Neural cell (in vitro differentiated cells): ENCODE data around the gene UBAC2.

Experiments
- CTCF ChIP-seq: fragments of 450-650 bp; IDR thresholded peaks from 2 replicates; pipeline ENCODE4 v1.5.1; 2014; ENCODE audit warnings: antibody characterized with exemption, mild to moderate bottlenecking, moderate library complexity; ENCODE audit not compliant: poor library complexity, severe bottlenecking
- EP300 ChIP-seq: fragments of 450-650 bp; conservative IDR thresholded peaks from 2 replicates; pipeline ENCODE4 v1.6.1; 2014; ENCODE audit warnings: antibody characterized with exemption, mild to moderate bottlenecking, moderate library complexity; ENCODE audit not compliant: poor library complexity, severe bottlenecking
- EZH2 ChIP-seq: fragments of 200-600, 300-800 bp; shearing (Covaris generic), sonication (generic); IDR thresholded peaks from 2 replicates; pipeline ENCODE4 v1.6.1; 2014; ENCODE audit warnings: antibody characterized with exemption, low read length, borderline replicate concordance, mild to moderate bottlenecking; ENCODE audit not compliant: insufficient read depth, poor library complexity, severe bottlenecking
- MXI1 ChIP-seq: fragments of 450-650 bp; conservative IDR thresholded peaks from 2 replicates; pipeline ENCODE4 v1.6.1; 2014; ENCODE audit warnings: antibody characterized with exemption, mild to moderate bottlenecking; ENCODE audit not compliant: poor library complexity, severe bottlenecking
- POLR2AphosphoS5 ChIP-seq: IDR thresholded peaks from 2 replicates; pipeline ENCODE4 v1.6.1; 2012
- RAD21 ChIP-seq: fragments of 450-650 bp; conservative IDR thresholded peaks from 2 replicates; pipeline ENCODE4 v1.6.1; 2014; ENCODE audit warnings: antibody characterized with exemption, mild to moderate bottlenecking, moderate library complexity
- REST ChIP-seq: IDR thresholded peaks from 2 replicates; pipeline ENCODE4 v1.6.1; 2012; ENCODE audit warnings: borderline replicate concordance
- SMC3 ChIP-seq: fragments of 450-650 bp; conservative IDR thresholded peaks from 2 replicates; pipeline ENCODE4 v1.6.1; 2014; ENCODE audit warnings: antibody characterized with exemption, mild to moderate bottlenecking, moderate library complexity; ENCODE audit not compliant: poor library complexity

DNA sequence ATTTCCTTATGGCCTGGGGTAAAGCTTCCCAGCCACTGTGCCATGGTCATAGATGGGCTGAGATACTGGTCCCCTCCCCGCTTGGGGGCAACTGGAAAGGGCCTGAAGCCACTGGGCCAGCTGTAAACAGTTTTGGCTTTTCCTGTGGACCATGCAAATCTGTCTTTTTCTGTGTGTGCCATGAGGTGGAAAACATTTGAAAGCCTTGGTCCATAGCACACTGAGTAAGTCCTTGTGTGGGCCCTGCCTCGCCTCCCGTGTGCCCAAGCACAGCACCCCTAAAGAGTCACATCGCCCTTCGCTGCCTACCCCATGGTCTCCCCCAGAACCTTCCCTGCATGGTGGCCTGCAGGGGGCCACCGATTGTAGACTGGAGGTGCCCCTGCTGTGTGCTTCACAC is 158.9 kb downstream of the UBAC2 start:
- no peak for TF ChIP-seq CTCF
- no peak for TF ChIP-seq EZH2
- no peak for TF ChIP-seq POLR2AphosphoS5
- no peak for TF ChIP-seq EP300
- TF ChIP-seq MXI1 = no peak
- TF ChIP-seq RAD21 = no peak
- no peak for TF ChIP-seq REST
- no peak for TF ChIP-seq SMC3
